Astrocyte of the spinal cord (primary cell): Measurements from ENCODE around the gene RGS13.

Source experiments
- DNase-seq: peaks from one replicate; pipeline ENCODE4 v3.0.0; 2011; ENCODE audit warnings: low read depth, low spot score
- H3K4me3 ChIP-seq: 2 replicates; pipeline ENCODE4 v1.5.1; 2011; ENCODE audit warnings: low read depth, mild to moderate bottlenecking, low read length, moderate library complexity
- in situ Hi-C: cut with HindIII; loops from 2 replicates; pipeline ENCODE4 v1.10.0; 2017; ENCODE audit warnings: low sequenced_read_pairs
- TF ChIP-seq, protein P1 (sequence below): IDR thresholded peaks from 2 replicates; pipeline ENCODE4 v1.5.1; 2012; ENCODE audit warnings: low read depth, mild to moderate bottlenecking, low read length, inconsistent platforms

The RGS13 gene, protein sequence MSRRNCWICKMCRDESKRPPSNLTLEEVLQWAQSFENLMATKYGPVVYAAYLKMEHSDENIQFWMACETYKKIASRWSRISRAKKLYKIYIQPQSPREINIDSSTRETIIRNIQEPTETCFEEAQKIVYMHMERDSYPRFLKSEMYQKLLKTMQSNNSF

DNA sequence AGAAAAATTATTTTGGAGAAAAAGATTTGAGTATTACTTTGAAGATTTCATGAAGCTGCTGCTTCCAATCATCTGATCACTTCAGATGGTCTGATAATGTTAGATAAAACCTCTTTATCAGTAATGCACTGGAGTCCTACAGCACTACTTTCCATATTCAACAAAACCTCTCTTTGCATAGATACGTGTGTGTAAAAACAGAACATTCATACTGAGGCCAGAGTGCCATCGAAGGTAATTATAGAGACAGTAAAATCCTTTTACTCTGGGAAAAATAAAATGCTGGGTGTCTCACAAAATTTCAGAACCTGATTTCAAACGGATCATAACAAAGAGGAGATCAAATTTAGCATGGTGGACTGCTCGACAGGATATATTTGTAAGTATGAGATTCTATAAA, at the start of gene RGS13:
RGS13 (plus strand) TSS at position 209 of the 400 bp plus-strand sequence. CDS start 8,188 bp downstream, outside the sequence.
- TF ChIP-seq, protein P1, sequence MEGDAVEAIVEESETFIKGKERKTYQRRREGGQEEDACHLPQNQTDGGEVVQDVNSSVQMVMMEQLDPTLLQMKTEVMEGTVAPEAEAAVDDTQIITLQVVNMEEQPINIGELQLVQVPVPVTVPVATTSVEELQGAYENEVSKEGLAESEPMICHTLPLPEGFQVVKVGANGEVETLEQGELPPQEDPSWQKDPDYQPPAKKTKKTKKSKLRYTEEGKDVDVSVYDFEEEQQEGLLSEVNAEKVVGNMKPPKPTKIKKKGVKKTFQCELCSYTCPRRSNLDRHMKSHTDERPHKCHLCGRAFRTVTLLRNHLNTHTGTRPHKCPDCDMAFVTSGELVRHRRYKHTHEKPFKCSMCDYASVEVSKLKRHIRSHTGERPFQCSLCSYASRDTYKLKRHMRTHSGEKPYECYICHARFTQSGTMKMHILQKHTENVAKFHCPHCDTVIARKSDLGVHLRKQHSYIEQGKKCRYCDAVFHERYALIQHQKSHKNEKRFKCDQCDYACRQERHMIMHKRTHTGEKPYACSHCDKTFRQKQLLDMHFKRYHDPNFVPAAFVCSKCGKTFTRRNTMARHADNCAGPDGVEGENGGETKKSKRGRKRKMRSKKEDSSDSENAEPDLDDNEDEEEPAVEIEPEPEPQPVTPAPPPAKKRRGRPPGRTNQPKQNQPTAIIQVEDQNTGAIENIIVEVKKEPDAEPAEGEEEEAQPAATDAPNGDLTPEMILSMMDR = no peak
- in situ Hi-C loops = no loop called here
- DNase-seq = no peak
- no peak within 1 kb of the TSS for H3K4me3 ChIP-seq

DNA sequence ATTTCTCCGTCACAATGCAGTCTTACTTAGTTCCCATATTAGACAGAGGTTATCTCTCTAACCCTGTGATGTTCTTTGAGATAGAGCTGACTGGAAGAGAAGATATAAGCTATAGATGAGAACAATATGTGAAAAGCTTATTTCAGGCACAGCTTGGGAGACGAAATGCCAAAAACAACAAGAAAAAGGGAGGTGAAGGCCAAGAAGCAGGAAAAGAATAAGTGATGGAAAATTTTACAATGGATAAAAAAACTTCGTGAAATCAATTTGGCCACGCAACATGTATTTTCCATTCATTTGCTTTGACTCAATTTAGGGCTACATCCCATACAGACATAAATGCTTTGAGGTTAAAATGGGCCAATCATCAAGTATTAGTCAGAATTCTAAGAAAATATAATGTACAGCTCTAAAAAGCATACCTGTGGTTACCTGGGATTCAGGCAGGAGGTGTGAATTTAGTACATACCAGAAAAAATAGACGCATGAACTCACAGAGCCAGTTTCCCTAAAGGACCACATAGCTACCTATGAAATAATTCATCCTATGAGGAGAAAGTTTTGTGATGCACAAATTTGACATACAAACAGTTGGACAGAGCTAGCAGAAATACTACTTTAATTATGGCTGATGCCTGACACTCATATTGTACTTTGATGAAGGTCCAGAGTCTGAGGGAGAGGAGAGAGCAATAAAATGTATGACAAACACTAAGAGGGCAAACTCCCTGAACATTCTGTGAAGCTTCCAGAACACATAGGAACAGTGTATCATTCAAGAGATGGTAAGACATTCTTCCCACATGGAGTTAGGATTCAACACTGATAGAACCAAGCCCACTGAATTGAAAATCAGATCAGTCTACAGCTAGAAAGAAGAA, 48.3 kb upstream of the RGS13 start:
- no peak for DNase-seq
- in situ Hi-C loops = no loop called here
- TF ChIP-seq, protein P1 = no peak

DNA sequence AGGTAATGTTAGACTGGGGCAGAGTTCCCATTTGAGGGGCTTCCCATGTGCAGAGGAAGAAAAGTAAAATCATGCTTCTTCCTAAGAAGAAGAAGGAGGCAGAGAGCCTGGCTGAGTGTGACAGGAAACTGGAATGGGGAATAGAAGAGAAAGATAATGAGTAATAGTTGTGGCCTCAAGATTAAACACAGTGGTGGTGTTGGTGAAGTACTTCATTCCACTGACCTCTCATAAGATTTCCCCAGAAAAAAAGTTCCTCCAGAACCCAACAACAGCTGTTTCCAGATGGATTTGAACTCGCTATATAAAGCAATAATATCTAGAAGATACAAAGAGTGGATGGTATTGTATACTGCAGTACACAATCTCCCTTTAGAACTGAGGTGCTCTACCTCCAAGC, 47.4 kb upstream of the RGS13 start:
- H3K4me3 ChIP-seq = no peak overlapping the region
- in situ Hi-C loops = no loop called here
- DNase-seq = peak; percentile 32
- TF ChIP-seq, protein P1 = no peak

More for the DNA sequence above, 48.3 kb upstream of the RGS13 start:
- no peak overlapping the region for H3K4me3 ChIP-seq

DNA sequence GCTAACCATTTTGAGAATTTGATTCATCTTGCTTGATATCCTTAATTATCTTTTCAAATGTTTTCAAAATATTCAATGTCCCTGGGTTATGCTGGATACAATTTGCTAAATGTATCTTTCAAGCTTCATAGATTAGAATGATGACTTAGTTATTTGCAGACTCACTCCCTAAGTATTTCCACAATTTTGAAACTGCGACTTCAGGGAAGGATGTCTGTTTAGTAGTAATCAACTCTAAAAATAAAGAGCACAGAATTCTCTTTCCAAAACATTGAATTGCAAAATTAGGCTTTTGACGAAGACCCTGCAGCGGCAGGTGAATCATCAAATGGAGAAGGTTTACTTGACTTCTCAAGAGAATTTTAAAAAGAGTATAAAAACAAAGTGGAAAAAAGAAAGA, 46.1 kb upstream of the RGS13 start:
- TF ChIP-seq, protein P1 = no peak
- DNase-seq = no peak
- in situ Hi-C loops = no loop called here
- no peak overlapping the region for H3K4me3 ChIP-seq

DNA sequence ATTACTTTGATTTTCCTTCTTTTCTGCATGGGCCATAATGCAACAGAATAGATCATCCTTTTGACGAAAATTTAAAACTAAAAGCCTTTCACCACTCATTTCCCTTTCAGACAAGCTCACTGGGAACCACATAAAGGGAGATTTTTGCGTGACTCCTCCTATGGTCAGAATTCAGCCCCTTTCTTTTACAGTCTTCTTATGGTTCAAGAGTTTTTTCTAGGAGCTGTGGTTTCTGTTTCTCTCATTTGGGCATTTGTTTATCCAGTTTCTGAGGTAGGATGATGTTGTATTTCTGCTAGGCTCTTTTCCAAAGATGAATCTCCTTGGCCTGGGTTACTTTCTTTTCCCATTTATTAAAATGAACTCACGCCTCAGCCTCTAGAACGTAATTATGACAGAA, 43.4 kb upstream of the RGS13 start:
- DNase-seq = no peak
- TF ChIP-seq, protein P1 = no peak
- no peak overlapping the region for H3K4me3 ChIP-seq
- in situ Hi-C loops = no loop called here

DNA sequence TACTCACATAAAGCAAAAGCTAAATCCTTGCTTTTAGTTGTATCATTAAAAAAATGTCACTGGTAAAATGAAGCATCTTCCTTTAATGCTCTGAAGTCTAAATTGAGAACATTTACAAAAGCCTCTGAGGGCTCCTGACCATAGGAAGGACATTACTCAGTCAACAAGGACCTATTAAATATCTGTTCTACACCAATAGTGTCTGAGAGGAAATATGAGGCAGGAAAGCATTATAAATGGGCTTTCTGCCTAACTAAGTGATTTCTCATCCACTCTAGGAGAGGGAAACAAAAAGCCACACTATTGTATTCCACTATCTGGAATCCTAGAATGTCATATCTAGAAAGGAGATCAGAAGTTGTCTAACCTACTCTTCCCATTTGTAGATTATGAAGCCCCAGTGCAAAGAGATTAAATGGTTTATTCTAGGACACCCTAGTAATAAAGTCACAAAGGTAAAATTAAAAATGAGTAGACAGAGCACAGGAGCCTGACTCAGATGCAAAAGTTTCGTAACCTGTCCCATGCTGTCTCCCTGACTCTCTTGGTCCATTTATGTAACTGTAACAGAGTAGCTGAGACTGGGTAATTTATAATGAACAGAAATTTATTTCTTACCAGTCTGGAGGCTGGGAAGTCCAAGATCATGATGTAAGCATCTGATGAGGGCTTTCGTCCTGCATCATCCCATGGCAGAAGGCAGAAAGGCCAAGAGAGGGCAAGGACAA, 42.8 kb upstream of the RGS13 start:
- H3K4me3 ChIP-seq = no peak overlapping the region
- TF ChIP-seq, protein P1 = no peak
- no peak for DNase-seq
- in situ Hi-C loops = no loop called here
